IPS DF 19.7 (cell line): ENCODE measurements around the gene VSTM2B.
"Not testable (repeated sequence)": the region's sequence is repeated elsewhere in the genome, so short reads cannot be mapped to it uniquely, and the experiment has no call there.

ENCODE experiments used
- DNase-seq: peaks from one replicate; pipeline ENCODE4 v3.0.0-alpha.2; 2013; ENCODE audit warnings: low read depth, low spot score

VSTM2B gene

GRCh38 chr19:29544656-29545360, 19.0 kb downstream of the VSTM2B start:
- DNase-seq, result no peak

DNA sequence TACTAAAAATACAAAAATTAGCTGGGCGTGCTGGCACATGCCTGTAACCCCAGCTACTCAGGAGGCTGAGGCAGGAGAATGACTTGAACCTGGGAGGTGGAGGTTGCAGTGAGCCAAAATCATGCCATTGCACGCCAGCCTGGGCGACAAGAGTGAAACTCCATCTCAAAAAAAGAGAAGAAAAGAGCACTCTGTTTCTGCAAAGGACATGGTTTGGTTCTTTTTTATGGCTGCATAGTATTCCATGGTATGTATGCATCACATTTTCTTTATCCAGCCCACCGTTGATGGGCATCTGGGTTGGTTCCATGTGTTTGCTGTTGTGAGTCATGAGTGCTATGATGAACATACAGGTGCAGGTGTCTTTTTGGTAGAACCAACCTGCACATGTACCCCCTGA, 19.7 kb downstream of the VSTM2B start:
- not testable (repeated sequence) for DNase-seq

GRCh38 chr19:29545866-29546582, 20.2 kb downstream of the VSTM2B start:
- no peak for DNase-seq

GRCh38 chr19:29546583-29547190, 20.9 kb downstream of the VSTM2B start:
- no peak for DNase-seq

- no peak for DNase-seq
Observed at GRCh38 chr19:29547361-29547960, 21.7 kb downstream of the VSTM2B start.

DNA sequence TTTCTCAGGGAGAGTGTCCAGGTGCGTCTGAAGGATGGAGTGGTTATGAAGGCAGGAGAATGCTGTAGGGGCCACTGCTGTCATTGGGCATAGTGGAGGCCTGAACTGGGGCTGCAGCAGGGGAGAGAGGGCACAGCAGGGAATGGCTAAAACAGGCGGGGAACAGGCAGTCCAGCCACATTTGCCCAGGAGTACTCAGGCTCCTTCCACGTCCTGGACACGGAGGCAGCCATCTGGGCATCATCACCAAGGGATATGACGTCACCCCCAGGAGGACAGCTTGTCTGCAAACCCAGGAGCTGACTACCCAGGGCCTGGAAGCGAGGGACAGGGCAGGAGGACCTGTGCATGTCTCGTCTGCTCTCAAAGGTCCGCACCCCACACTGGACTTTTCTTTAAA, 22.2 kb downstream of the VSTM2B start:
- DNase-seq, result no peak

DNA sequence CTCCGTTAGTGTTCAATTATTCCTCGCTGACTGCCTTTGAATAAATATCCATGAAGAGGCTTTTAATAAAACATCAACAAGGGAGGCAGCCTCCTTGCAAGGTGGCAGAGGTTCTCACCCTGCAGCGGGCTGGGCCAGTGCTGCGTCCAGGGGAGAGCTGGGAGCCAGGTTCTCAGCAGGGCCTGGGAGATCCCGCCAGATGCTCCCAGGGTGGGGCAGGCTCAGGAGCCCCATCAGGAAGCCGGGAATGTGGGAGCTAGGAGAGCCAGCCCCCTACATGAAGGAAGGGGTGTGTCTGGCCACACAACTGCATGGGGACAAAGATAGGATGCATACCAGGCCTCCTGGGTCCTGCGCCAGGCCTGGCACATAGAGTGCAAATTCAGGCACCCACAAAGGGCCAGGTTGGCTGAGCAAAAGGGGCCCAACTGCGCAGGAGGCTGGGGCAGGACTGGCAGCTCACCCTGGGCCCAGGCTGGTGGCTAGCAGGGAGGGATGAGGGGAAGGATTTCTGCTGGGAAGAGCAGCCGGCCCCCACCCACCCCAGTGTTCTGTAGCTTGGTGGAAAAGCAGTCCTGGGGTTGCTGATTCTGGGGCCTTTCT, 22.8 kb downstream of the VSTM2B start:
- no peak for DNase-seq

DNA sequence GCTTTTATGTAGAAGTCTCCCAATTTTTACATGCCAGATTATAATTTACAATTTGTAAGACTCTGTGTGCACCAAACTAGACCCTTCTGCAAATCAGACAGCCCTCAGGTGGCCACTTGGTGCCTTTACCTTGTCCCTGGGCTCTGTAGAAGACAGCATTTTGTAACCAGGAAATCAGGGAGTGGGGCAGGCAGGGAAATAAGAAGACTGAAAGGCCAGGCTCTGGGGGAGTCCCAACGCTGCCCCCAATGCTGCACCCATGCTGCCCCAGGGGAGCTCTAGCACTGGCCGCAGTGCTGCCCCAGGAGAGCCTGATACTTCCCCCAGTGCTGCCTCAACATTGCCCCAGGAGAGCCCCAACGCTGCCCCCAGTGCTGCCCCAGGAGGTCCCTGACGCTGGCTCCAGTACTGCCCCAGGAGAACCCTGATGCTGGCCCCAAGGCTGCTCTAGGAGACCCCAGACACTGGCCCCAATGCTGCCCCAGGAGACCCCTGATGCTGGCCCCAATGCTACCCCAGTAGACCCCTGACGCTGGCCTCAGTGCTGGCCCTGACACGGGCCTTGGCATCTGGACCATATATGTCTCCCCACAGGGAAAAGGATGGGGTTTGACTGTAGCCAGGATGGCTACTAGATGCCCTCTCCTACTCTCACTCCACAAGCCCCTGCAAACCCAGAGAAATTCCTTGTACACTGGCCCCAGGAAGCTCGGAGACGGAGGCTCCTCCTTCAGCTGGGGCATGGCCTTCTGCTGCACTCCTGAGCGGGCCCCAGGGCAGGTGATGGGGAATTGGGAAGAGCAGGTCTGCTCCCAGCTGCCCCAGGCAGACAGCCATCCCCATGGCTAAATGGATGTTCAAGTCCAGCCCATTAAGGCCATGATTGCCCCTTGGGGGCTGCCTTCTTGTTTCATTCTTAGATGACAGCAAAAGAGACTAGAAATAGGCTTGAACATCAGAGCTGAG, 23.6 kb downstream of the VSTM2B start:
- DNase-seq, result no peak

- DNase-seq, result no peak
Observed at GRCh38 chr19:29550896-29551295, 25.1 kb downstream of the VSTM2B start.

- no peak for DNase-seq
Observed at GRCh38 chr19:29551774-29552173, 26.0 kb downstream of the VSTM2B start.

GRCh38 chr19:29552454-29553280, 26.9 kb downstream of the VSTM2B start:
- no peak for DNase-seq

DNA sequence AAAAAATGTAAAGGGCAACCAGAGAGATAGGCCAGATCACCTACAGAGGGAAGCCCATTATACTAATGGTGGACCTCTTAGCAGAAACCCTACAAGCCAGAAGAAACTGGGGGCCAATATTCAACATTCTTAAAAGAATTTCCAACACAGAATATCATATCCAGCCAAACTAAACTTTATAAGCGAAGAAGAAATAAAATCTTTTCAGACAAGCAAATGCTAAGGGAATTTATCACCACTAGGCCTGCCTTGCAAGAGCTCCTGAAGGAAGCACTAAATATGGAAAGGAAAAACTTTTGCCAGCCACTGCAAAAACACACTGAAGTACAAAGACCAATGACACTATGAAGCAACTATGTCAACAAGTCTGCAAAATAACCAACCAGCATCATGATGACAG, 28.4 kb downstream of the VSTM2B start:
- DNase-seq, result no peak

DNA sequence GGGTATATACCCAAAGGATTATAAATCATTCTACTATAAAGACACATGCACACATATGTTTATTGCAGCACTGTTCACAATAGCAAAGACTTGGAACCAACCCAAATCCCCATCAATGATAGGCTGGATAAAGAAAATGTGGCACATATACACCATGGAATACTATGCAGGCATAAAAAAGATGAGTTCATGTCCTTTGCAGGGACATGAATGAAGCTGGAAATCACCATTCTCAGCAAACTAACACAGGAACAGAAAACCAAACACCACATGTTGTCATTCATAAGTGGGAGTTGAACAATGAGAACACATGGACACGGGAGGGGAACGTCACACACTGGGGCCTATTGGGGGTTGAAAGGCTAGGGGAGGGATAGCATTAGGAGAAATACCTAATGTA, 33.3 kb downstream of the VSTM2B start:
- not testable (repeated sequence) for DNase-seq

- DNase-seq, result no peak
Observed at GRCh38 chr19:29559743-29560142, 33.9 kb downstream of the VSTM2B start.

DNA sequence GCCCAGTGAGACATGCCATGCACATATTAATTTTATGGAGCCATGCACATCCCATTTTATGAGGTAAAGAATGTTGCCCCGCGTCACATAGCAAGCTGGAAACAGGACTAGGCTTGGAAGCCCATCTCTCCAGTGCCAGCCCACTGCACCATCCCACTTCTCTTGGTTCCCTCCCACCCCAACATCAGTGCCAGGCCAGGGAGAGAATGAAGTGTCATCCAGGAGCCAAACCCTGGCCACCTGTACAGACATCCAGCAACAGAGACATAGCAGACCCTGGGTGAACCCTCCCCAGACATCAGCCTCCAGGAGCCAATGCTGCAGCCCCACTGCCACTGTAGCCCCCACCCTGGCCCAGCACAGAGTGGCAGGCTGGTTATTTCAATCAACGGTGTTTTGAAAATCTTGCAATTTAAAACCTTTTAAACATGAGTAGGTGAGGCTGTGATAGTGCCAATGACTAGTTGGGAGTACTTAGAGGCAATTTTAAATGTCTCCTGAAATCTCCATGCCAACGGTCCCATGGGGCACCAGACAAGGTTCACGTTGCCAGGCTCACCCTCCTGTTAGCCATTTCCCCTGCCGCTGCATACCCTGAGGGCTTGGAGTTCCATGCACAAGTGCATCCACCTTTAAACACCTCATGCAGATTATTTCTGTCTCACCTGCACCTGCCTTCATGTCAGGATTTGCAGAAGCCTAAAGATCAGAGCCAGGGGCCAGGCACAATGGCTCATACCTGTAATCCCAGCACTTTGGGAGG, 34.7 kb downstream of the VSTM2B start:
- DNase-seq, result no peak

DNA sequence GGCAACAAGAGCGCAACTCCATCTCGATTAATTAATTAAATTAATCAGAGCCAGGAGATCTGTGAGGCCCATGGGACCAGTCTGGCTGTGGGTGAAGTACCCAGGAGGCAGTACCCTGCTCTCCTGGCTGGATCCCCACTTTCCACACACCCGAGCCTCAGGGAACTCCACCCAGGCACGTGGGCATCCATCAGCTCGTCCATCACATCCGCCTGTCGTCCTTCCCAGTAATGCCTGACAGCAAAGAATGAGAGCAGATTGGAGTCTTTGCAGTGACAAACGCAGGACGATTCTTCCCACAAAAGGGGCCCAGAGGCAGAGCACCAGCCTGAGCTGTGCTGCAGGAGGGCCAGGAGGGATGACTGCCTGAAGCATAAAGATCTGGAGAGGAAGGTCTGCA, 35.8 kb downstream of the VSTM2B start:
- no peak for DNase-seq

GRCh38 chr19:29562299-29563297, 36.8 kb downstream of the VSTM2B start:
- no peak for DNase-seq

DNA sequence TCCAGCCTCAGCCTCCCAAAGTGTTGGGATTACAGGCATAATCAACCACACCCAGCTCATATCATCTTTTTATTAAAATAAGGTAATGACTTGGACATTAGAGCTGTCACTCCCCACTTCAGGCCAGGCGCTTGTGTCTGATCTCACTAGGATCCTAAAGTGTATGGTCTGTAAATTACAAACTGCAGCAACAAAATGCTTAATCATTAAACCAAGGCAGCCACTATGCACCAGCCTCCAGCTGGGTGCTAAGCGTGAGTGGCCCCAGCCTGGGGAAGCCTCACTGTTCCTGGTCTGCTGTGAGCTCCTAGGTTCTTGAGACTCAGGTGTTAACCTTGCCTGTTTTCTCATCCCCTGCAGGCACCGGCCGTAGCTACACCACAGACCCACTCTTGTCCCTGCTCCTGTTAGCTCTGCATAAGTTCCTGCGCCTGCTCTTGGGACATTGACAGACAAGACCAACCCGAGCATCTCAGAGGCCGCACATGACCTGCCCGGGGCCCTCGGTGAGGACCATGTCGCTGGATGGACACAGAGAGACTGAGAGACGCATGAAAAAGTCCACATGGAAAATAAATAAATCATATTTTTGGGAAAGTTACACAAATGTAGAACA, 37.8 kb downstream of the VSTM2B start:
- DNase-seq, result no peak
